ENCODE measurements around the gene DENND11.

Gene DENND11

DNA sequence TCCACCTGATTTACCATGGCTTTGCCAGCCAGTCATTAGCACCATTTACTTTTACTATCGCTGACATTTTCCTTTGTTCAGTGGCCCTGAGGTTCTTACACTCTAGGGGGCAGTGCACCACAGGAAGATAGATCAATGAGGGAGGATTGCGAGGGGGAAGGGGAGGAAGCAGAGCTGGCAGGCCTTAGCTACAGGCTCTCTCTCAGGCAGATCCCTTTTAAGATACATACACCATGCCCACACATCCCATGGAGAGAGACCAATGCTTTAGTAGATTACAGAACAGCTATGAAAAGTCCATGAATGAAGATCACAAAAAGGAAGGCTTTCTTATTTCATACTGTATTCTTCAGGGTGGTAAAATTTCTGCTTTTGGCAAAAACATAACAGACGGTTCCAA is 47.4 kb downstream of the DENND11 start:
- DNase-seq (ENCODE audit: low read depth) = peak; percentile 67
- in situ Hi-C loops (cut with HindIII; ENCODE audit: low sequenced_read_pairs) = no loop called here
- TF ChIP-seq CTCF (IDR thresholded peaks at IDR 0.05; ENCODE audit: low read depth, low read length, missing control alignments) = peak; percentile 80
- no peak overlapping the region for H3K4me3 ChIP-seq (ENCODE audit: low read depth, low read length)

GRCh38 chr7:141652691-141653090 is 49.3 kb downstream of the DENND11 start:
- DNase-seq (ENCODE audit: low read depth) = no peak
- no peak overlapping the region for H3K4me3 ChIP-seq (ENCODE audit: low read depth, low read length)
- no peak for TF ChIP-seq CTCF (IDR thresholded peaks at IDR 0.05; ENCODE audit: low read depth, low read length, missing control alignments)
- in situ Hi-C loops (cut with HindIII; ENCODE audit: low sequenced_read_pairs) = no loop called here

Measured in astrocyte of the cerebellum (primary cell).